WTC11 (cell line): ENCODE measurements around the gene UGT2B17. TPM values are rescaled to one million over a fixed set of nuclear protein-coding genes. Genes with fewer than 3 reads are reported as not detected.

ENCODE experiments used
- ATAC-seq: fragments of 200-7000 bp; cut with Tn5 transposase; 2 replicates; pipeline ENCODE4 v1.10.0; 2021; ENCODE audit warnings: mild to moderate bottlenecking, moderate library complexity
- CTCF ChIA-PET: fragments of 300-600 bp; sonication (Branson Sonifier 250); formaldehyde crosslinking; loops from one replicate; lab custom pipeline; 2021; ENCODE audit warnings: antibody characterized with exemption; lab: Charles Lee
- POLR2A ChIA-PET: fragments of 350-600 bp; sonication (Branson Sonifier 250); formaldehyde crosslinking; loops from one replicate; lab custom pipeline; 2021; ENCODE audit warnings: antibody characterized with exemption; lab: Charles Lee
- DNase-seq: peaks from one replicate; pipeline ENCODE4 v3.0.0; 2021; ENCODE audit warnings: low spot score
- H3K27ac Mint-ChIP-seq: 2 replicates; pipeline ENCODE4 v1.8.0; 2021; ENCODE audit warnings: mixed read lengths
- H3K27me3 Mint-ChIP-seq: 2 replicates; pipeline ENCODE4 v1.8.0; 2021; ENCODE audit warnings: low read depth, mild to moderate bottlenecking, moderate library complexity, mixed read lengths
- H3K36me3 Mint-ChIP-seq: 2 replicates; pipeline ENCODE4 v1.8.0; 2021; ENCODE audit warnings: mixed read lengths
- H3K4me1 Mint-ChIP-seq: 2 replicates; pipeline ENCODE4 v1.8.0; 2022; ENCODE audit warnings: mixed read lengths
- H3K4me3 Mint-ChIP-seq: 2 replicates; pipeline ENCODE4 v1.8.0; 2021; ENCODE audit warnings: mild to moderate bottlenecking, moderate library complexity, mixed read lengths
- H3K9me3 Mint-ChIP-seq: 2 replicates; pipeline ENCODE4 v1.8.0; 2021; ENCODE audit warnings: mixed read lengths
- AR ChIP-seq: fragments of 250-450 bp; sonication (Bioruptor Pico); IDR thresholded peaks from 2 replicates; pipeline ENCODE4 v1.9.0; 2021; ENCODE audit warnings: mild to moderate bottlenecking
- ATF2 ChIP-seq: sonication (generic); formaldehyde crosslinking; IDR thresholded peaks from 2 replicates; pipeline ENCODE4 v1.8.1; 2022; ENCODE audit warnings: low read depth, missing genetic modification reagents, borderline replicate concordance
- E2F4 ChIP-seq: sonication (generic); formaldehyde crosslinking; IDR thresholded peaks from 2 replicates; pipeline ENCODE4 v1.8.1; 2022; ENCODE audit warnings: low read depth, mild to moderate bottlenecking, moderate library complexity, missing genetic modification reagents, borderline replicate concordance
- ELF4 ChIP-seq: sonication (generic); formaldehyde crosslinking; IDR thresholded peaks from 2 replicates; pipeline ENCODE4 v1.8.1; 2022; ENCODE audit warnings: low read depth, mild to moderate bottlenecking, moderate library complexity, missing genetic modification reagents
- EMX1 ChIP-seq: fragments of 250-450 bp; sonication (Bioruptor Pico); IDR thresholded peaks from 2 replicates; pipeline ENCODE4 v1.8.0; 2021; ENCODE audit warnings: mild to moderate bottlenecking
- ERG ChIP-seq: fragments of 250-450 bp; sonication (Bioruptor Pico); IDR thresholded peaks from 2 replicates; pipeline ENCODE4 v1.8.0; 2021; ENCODE audit warnings: mild to moderate bottlenecking
- ETV6 ChIP-seq: sonication (generic); formaldehyde crosslinking; IDR thresholded peaks from 2 replicates; pipeline ENCODE4 v1.8.1; 2022; ENCODE audit warnings: mild to moderate bottlenecking, missing genetic modification reagents
- FOXP1 ChIP-seq: sonication (generic); formaldehyde crosslinking; IDR thresholded peaks from 2 replicates; pipeline ENCODE4 v1.8.0; 2022; ENCODE audit warnings: missing genetic modification reagents, mild to moderate bottlenecking, moderate library complexity, borderline replicate concordance
- JUN ChIP-seq: sonication (generic); formaldehyde crosslinking; IDR thresholded peaks from 2 replicates; pipeline ENCODE4 v1.8.0; 2023; ENCODE audit warnings: mild to moderate bottlenecking, missing genetic modification reagents
- MLX ChIP-seq: sonication (generic); formaldehyde crosslinking; IDR thresholded peaks from 2 replicates; pipeline ENCODE4 v1.8.1; 2023; ENCODE audit warnings: mild to moderate bottlenecking, missing genetic modification reagents, moderate library complexity
- NFATC4 ChIP-seq: fragments of 250-450 bp; sonication (Bioruptor Pico); IDR thresholded peaks from 2 replicates; pipeline ENCODE4 v1.9.0; 2021; ENCODE audit warnings: mild to moderate bottlenecking
- NR3C1 ChIP-seq: sonication (generic); formaldehyde crosslinking; conservative IDR thresholded peaks from 2 replicates; pipeline ENCODE4 v1.8.1; 2023; ENCODE audit warnings: low read depth, mild to moderate bottlenecking, missing genetic modification reagents
- OVOL2 ChIP-seq: fragments of 250-450 bp; sonication (Bioruptor Pico); IDR thresholded peaks from 2 replicates; pipeline ENCODE4 v1.9.0; 2021; ENCODE audit warnings: mild to moderate bottlenecking, borderline replicate concordance
- PRDM15 ChIP-seq: sonication (generic); formaldehyde crosslinking; IDR thresholded peaks from 2 replicates; pipeline ENCODE4 v1.8.0; 2022; ENCODE audit warnings: missing genetic modification reagents
- RORB ChIP-seq: fragments of 250-450 bp; sonication (Bioruptor Pico); IDR thresholded peaks from 2 replicates; pipeline ENCODE4 v1.9.0; 2021; ENCODE audit warnings: mild to moderate bottlenecking
- STAT6 ChIP-seq: sonication (generic); formaldehyde crosslinking; conservative IDR thresholded peaks from 2 replicates; pipeline ENCODE4 v1.8.1; 2023; ENCODE audit warnings: mild to moderate bottlenecking, low read depth, missing genetic modification reagents, moderate library complexity
- TEAD1 ChIP-seq: sonication (generic); formaldehyde crosslinking; IDR thresholded peaks from 2 replicates; pipeline ENCODE4 v1.8.0; 2022; ENCODE audit warnings: mild to moderate bottlenecking, missing genetic modification reagents
- ZBTB21 ChIP-seq: sonication (generic); formaldehyde crosslinking; IDR thresholded peaks from 2 replicates; pipeline ENCODE4 v1.8.1; 2023; ENCODE audit warnings: mild to moderate bottlenecking, missing genetic modification reagents, borderline replicate concordance
- ZBTB43 ChIP-seq: sonication (generic); formaldehyde crosslinking; IDR thresholded peaks from 2 replicates; pipeline ENCODE4 v1.8.1; 2023; ENCODE audit warnings: mild to moderate bottlenecking, missing genetic modification reagents
- ZNF263 ChIP-seq: sonication (generic); formaldehyde crosslinking; IDR thresholded peaks from 2 replicates; pipeline ENCODE4 v1.8.1; 2022; ENCODE audit warnings: low read depth, mild to moderate bottlenecking, moderate library complexity, missing genetic modification reagents
- total RNA-seq: library from RNA; stranded (reverse); gene quantifications from 3 replicates; pipeline ENCODE4 v1.2.3, GENCODE V29; 2021

The UGT2B17 gene
- total RNA-seq, 1 experiment from 2014 or later, result not detected

GRCh38 chr4:68575081-68575480 is 1.0 kb downstream of the UGT2B17 start:
- H3K4me3 Mint-ChIP-seq, result no peak overlapping the region
- no peaks in the 10 kb centered on the region for H3K4me1 Mint-ChIP-seq
- no peaks in the 10 kb centered on the region for H3K36me3 Mint-ChIP-seq
- H3K27ac Mint-ChIP-seq, result no peak overlapping the region
- CTCF ChIA-PET, result no interaction called here
- no peaks in the 10 kb centered on the region for H3K27me3 Mint-ChIP-seq
- DNase-seq (no peak), ATAC-seq (no peak)
- POLR2A ChIA-PET, result no interaction called here
- H3K9me3 Mint-ChIP-seq, result no peaks in the 10 kb centered on the region
- TF ChIP-seq FOXP1 (no peak), ZBTB21 (no peak), ERG (no peak), ATF2 (CRISPR knock-in tag) (no peak), PRDM15 (no peak), E2F4 (CRISPR knock-in tag) (no peak), TEAD1 (CRISPR knock-in tag) (no peak), AR (CRISPR knock-in tag) (no peak), ZBTB43 (CRISPR knock-in tag) (no peak), NR3C1 (CRISPR knock-in tag) (no peak), ETV6 (CRISPR knock-in tag) (no peak), JUN (CRISPR knock-in tag) (no peak), OVOL2 (CRISPR knock-in tag) (no peak), NFATC4 (no peak), EMX1 (no peak), RORB (CRISPR knock-in tag) (no peak), MLX (CRISPR knock-in tag) (no peak), STAT6 (no peak), ZNF263 (no peak), ELF4 (CRISPR knock-in tag) (no peak)
